IPS-18a (cell line): Measurements from ENCODE around the gene ORM2.
A peak's percentile ranks its signal among the peaks of the same experiment; 100 is the strongest.

Experiments
- H3K27ac ChIP-seq: one replicate; pipeline ENCODE4 v1.5.1; 2013; ENCODE audit warnings: low read length
- H3K27me3 ChIP-seq: one replicate; pipeline ENCODE4 v1.6.1; 2013; ENCODE audit warnings: mild to moderate bottlenecking, low read length; ENCODE audit not compliant: control insufficient read depth, insufficient read depth
- H3K36me3 ChIP-seq: one replicate; pipeline ENCODE4 v1.6.1; 2013; ENCODE audit warnings: low read depth, low read length; ENCODE audit not compliant: control insufficient read depth
- H3K4me1 ChIP-seq: one replicate; pipeline ENCODE4 v1.6.1; 2013; ENCODE audit warnings: low read depth, low read length; ENCODE audit not compliant: control insufficient read depth
- H3K4me3 ChIP-seq: one replicate; pipeline ENCODE4 v1.5.1; 2013; ENCODE audit warnings: low read length
- H3K9ac ChIP-seq: one replicate; pipeline ENCODE4 v1.6.1; 2013; ENCODE audit warnings: mild to moderate bottlenecking, low read length, moderate library complexity
- H3K9me3 ChIP-seq: one replicate; pipeline ENCODE4 v1.6.1; 2013; ENCODE audit warnings: low read depth, low read length; ENCODE audit not compliant: control insufficient read depth

Gene ORM2

GRCh38 chr9:114341152-114341830 lies 11.6 kb downstream of the ORM2 start:
- H3K36me3 ChIP-seq = peaks cover 46% of the 10 kb centered on the region
- H3K4me3 ChIP-seq = no peak overlapping the region
- no peaks in the 10 kb centered on the region for H3K9me3 ChIP-seq
- no peaks in the 10 kb centered on the region for H3K4me1 ChIP-seq
- H3K27ac ChIP-seq = no peak overlapping the region
- no peak overlapping the region for H3K9ac ChIP-seq
- no peaks in the 10 kb centered on the region for H3K27me3 ChIP-seq

- peaks cover 52% of the 10 kb centered on the region for H3K36me3 ChIP-seq
- H3K27me3 ChIP-seq = no peaks in the 10 kb centered on the region
- H3K9me3 ChIP-seq = no peaks in the 10 kb centered on the region
- no peak overlapping the region for H3K4me3 ChIP-seq
- no peak overlapping the region for H3K27ac ChIP-seq
- H3K9ac ChIP-seq = no peak overlapping the region
- H3K4me1 ChIP-seq = no peaks in the 10 kb centered on the region
Observed at GRCh38 chr9:114341991-114342390, 12.3 kb downstream of the ORM2 start.

GRCh38 chr9:114342755-114343440 lies 13.2 kb downstream of the ORM2 start:
- no peak overlapping the region for H3K4me3 ChIP-seq
- peaks cover 52% of the 10 kb centered on the region for H3K36me3 ChIP-seq
- H3K9me3 ChIP-seq = no peaks in the 10 kb centered on the region
- no peak overlapping the region for H3K27ac ChIP-seq
- H3K27me3 ChIP-seq = no peaks in the 10 kb centered on the region
- H3K4me1 ChIP-seq = no peaks in the 10 kb centered on the region
- H3K9ac ChIP-seq = no peak overlapping the region

- Histone ChIP-seq H3K27me3 (no peaks in the 10 kb centered on the region), H3K27ac (no peak overlapping the region), H3K9ac (no peak overlapping the region), H3K4me1 (peaks cover 2% of the 10 kb centered on the region), H3K9me3 (no peaks in the 10 kb centered on the region), H3K4me3 (no peak overlapping the region), H3K36me3 (peaks cover 55% of the 10 kb centered on the region)
Observed at GRCh38 chr9:114343471-114344187, 14.0 kb downstream of the ORM2 start.

- Histone ChIP-seq H3K9ac (no peak overlapping the region), H3K9me3 (no peaks in the 10 kb centered on the region), H3K4me3 (no peak overlapping the region), H3K27me3 (no peaks in the 10 kb centered on the region), H3K27ac (no peak overlapping the region), H3K36me3 (peaks cover 56% of the 10 kb centered on the region), H3K4me1 (peaks cover 7% of the 10 kb centered on the region)
Observed at GRCh38 chr9:114344188-114344566, 14.5 kb downstream of the ORM2 start.

- no peak overlapping the region for H3K9ac ChIP-seq
- H3K27ac ChIP-seq = no peak overlapping the region
- H3K36me3 ChIP-seq = peaks cover 57% of the 10 kb centered on the region
- no peaks in the 10 kb centered on the region for H3K9me3 ChIP-seq
- H3K27me3 ChIP-seq = no peaks in the 10 kb centered on the region
- peaks cover 12% of the 10 kb centered on the region for H3K4me1 ChIP-seq
- H3K4me3 ChIP-seq = no peak overlapping the region
Observed at GRCh38 chr9:114344692-114345091, 15.0 kb downstream of the ORM2 start.

- peaks cover 65% of the 10 kb centered on the region for H3K36me3 ChIP-seq
- no peaks in the 10 kb centered on the region for H3K27me3 ChIP-seq
- H3K9ac ChIP-seq = no peak overlapping the region
- no peak overlapping the region for H3K27ac ChIP-seq
- H3K4me1 ChIP-seq = peaks cover 14% of the 10 kb centered on the region
- H3K9me3 ChIP-seq = no peaks in the 10 kb centered on the region
- no peak overlapping the region for H3K4me3 ChIP-seq
Observed at GRCh38 chr9:114345493-114346065, 15.9 kb downstream of the ORM2 start.

GRCh38 chr9:114346146-114346545 lies 16.5 kb downstream of the ORM2 start:
- Histone ChIP-seq H3K4me3 (no peak overlapping the region), H3K27me3 (no peaks in the 10 kb centered on the region), H3K27ac (no peak overlapping the region), H3K9me3 (no peaks in the 10 kb centered on the region), H3K9ac (no peak overlapping the region), H3K36me3 (peaks cover 65% of the 10 kb centered on the region), H3K4me1 (peaks cover 14% of the 10 kb centered on the region)

GRCh38 chr9:114347675-114348074 lies 18.0 kb downstream of the ORM2 start:
- Histone ChIP-seq H3K27ac (no peak overlapping the region), H3K4me1 (peaks cover 14% of the 10 kb centered on the region), H3K27me3 (no peaks in the 10 kb centered on the region), H3K4me3 (no peak overlapping the region), H3K36me3 (peaks cover 65% of the 10 kb centered on the region), H3K9ac (no peak overlapping the region), H3K9me3 (no peaks in the 10 kb centered on the region)

GRCh38 chr9:114348261-114348905 lies 18.7 kb downstream of the ORM2 start:
- no peak overlapping the region for H3K4me3 ChIP-seq
- peak overlapping the region; percentile 36 for H3K9ac ChIP-seq
- peak overlapping the region; percentile 2 for H3K27ac ChIP-seq
- H3K4me1 ChIP-seq = peaks cover 14% of the 10 kb centered on the region
- no peaks in the 10 kb centered on the region for H3K9me3 ChIP-seq
- peaks cover 63% of the 10 kb centered on the region for H3K36me3 ChIP-seq
- no peaks in the 10 kb centered on the region for H3K27me3 ChIP-seq

GRCh38 chr9:114348906-114349482 lies 19.3 kb downstream of the ORM2 start:
- H3K36me3 ChIP-seq = peaks cover 61% of the 10 kb centered on the region
- H3K9ac ChIP-seq = peak overlapping the region; percentile 36
- H3K9me3 ChIP-seq = no peaks in the 10 kb centered on the region
- no peak overlapping the region for H3K4me3 ChIP-seq
- H3K27ac ChIP-seq = peak overlapping the region; percentile 78
- no peaks in the 10 kb centered on the region for H3K27me3 ChIP-seq
- peaks cover 14% of the 10 kb centered on the region for H3K4me1 ChIP-seq
